Activated CD8-positive, alpha-beta memory T cell treated with anti-CD3 and anti-CD28 coated beads for 4 hours (primary cell): ENCODE data around the gene TLCD4.

Source experiments
- DNase-seq, 2 donors: peaks; one replicate each; pipeline ENCODE4 v3.0.0-alpha.2; 2020; ENCODE audit warnings: low read depth in 2 of 2

The TLCD4 gene

DNA sequence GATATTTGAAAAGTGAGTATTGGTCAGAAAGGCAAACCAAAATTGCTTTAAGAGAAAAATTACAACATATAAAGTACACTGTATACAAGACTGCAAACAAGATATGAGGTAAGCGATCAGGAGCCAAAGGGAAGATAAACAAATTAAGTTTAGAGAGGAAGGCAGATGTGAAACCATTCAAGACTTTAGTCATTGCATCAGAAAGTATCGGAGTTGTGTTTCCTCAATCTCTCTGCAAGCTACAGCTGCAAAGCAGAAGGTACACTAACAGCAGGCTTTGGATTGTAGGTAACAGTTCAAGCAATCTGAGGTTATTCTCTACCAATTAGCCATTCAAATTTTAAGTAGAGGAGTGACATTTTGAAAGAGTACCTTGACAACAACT lies 21.3 kb upstream of the TLCD4 start:
- no peak for DNase-seq

DNA sequence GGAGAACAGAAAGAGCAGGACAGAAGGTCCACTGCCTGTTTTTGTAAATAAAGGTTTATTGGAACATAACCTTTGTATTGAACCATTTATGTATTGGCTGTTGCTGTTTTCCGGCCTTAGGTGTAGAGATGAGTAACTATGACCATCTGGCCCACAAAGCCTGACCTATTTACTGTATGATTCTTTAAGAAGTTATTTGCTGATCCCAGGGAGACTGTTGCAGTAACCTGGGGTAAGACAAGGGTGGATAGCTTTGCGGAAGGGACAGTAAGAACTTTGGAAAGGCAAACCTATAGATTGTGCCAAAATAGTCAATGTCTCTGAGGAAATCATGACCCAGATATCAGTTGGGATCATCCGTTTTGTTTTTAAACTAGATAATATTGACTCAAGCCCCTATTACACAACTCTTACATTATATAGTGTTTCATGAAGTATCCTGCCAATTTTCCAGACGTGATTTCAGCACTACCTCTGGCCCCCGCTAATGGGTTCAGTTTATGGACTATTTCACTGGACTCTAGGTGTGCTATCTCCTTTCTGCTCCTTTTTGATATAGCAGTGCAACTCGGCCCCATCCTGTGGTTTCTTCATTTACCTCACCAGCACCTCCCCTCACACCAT lies 20.8 kb upstream of the TLCD4 start:
- DNase-seq: no peak

GRCh38 chr1:95097426-95097825 lies 19.7 kb upstream of the TLCD4 start:
- DNase-seq: no peak

DNA sequence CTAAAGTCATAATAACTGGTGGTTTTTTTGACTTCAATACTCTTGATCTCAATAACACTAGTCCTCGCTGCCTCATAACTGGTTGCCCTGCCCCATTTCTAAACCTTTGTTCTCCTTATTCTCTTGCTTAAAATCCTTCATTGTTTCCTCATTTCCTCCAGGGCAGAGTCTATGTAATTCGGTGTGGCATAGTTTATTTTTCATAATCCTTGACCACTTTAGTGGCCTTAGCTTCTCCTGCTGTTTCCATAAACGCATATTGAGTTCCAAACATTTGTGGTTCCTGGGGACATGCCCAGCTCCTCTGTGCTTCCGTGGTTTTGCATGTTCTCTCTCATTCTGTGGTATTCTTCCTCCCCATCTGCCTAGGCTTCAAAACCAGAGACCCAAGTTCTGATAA lies 19.0 kb upstream of the TLCD4 start:
- no peak for DNase-seq

DNA sequence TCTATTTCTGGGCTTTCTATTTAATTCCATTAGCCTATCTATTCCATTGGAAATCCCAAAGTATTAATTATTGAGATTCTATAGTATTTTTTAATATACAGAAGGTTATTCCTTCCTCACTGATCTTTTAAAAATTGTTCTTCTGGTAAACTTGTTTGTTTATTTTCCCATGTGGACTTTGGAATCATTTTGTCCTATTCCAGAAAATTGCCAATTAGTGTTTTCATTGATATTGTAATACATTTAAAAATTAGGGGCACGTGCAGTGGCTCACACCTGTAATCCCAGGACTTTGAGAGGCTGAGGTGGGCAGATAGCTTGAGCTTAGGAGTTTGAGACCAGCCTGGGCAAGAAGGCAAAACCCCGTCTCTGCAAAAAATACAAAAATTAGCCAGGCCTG lies 8.4 kb upstream of the TLCD4 start:
- no peak for DNase-seq

- no peak for DNase-seq
Measured at GRCh38 chr1:95111014-95111413, 6.1 kb upstream of the TLCD4 start.

- no peak for DNase-seq
Measured at GRCh38 chr1:95113684-95114083, 3.5 kb upstream of the TLCD4 start.

- DNase-seq: no peak
Measured at GRCh38 chr1:95115708-95116137, 1.4 kb upstream of the TLCD4 start.

- DNase-seq: no peak
Measured at GRCh38 chr1:95116580-95117206, 462 bp upstream of the TLCD4 start.

GRCh38 chr1:95118067-95118499 lies 928 bp downstream of the TLCD4 start:
- no peak for DNase-seq

DNA sequence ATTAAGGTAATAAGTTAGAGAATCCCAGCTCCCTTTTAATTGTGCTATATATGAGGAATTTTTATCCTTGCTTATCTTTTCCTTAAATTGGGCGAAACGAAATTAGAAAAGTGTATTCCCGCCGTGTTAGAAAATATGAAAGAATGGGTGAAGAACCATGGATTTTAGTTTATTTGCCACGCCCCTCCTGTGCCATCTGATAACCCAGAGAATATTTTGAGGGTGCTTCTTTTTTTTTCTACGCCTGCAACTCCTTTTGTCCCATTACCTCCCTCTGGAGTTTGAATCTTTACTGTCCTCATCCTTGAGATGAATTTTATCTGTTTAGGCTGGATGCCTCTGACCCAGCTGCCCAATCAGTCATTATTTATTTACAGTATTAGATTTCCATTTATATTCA lies 1.6 kb downstream of the TLCD4 start:
- DNase-seq: no peak

GRCh38 chr1:95119273-95119672 lies 2.1 kb downstream of the TLCD4 start:
- no peak for DNase-seq

DNA sequence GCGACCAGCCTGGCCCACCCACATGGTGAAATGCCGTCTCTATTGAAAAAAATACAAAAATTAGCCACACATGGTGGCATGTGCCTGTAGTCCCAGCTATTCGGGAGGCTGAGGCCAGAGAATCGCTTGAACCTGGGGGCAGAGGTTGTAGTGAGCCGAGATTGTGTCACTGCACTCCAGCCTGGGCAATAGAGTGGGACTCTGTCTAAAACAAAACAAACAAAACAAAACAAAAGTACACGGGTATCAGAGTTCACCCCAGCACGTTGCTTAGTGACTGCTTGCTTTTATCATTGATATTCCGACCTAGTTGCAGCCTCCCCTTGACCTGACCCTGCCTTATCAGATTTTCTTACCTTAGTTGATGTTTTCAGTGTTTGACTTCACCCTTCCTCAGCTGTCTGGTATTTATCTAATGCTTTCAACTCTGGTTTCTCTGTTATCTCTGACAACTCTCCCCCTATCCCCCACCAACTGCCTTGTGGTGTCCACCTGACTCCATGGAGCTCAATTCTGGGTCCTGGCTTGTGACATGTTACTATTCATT lies 5.1 kb downstream of the TLCD4 start:
- DNase-seq: no peak

DNA sequence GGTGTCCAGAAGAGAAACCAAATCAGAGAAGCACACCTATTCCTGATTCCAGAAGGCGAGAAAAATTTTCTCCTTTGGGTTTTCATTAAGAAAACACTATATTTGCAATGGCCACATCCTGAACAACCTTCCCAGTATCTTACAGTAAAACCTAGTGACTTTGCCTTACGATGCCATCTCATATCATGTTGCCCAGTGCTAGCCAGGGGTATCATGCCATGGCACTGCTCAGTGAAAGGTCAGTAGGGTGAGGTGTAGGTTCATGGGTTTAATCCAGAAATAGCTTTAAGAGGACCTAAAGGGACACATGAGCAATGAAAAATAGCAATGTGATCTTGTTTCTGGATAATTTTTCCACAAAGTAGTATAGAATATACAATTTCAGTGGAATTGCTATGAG lies 7.2 kb downstream of the TLCD4 start:
- DNase-seq: no peak

DNA sequence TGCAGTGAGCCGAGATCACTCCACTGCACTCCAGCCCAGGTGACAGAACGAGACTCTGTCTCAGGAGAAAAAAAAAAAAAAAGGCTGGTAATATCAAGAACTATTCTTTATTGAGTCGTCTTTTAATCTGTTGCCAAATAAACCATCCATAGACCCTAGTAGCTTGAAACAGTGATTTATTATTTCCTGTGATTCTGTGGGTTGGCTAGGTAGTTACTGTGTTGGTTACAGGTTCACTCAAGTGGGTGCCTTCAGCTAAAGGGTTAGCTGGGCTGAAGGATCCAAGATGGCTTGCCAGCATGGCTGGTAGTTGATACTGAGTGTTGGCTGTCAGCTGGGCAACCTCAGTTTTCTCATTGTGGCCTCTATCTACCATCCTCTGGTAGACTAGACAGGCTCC lies 9.2 kb downstream of the TLCD4 start:
- DNase-seq: no peak

GRCh38 chr1:95126846-95127245 lies 9.7 kb downstream of the TLCD4 start:
- DNase-seq: no peak

DNA sequence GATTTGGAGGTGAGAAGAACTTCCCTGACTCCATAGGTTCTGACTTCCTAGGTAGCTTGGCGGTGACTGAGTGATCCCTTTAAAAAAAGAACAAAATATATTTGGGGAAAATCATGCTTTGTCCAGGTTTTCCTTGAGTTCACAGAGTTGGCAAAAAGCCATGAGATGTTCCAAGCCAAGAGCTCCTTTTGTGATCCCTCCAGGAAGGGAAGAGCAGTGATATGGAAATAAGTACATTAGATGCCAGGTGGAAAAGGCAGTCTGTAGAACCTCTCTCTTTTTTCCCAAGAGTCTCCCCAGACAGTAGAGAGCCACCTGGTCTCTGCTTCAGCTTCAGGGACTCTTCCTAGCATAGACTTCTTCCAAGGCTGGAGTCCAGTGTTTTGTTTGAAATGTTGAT lies 10.2 kb downstream of the TLCD4 start:
- no peak for DNase-seq

DNA sequence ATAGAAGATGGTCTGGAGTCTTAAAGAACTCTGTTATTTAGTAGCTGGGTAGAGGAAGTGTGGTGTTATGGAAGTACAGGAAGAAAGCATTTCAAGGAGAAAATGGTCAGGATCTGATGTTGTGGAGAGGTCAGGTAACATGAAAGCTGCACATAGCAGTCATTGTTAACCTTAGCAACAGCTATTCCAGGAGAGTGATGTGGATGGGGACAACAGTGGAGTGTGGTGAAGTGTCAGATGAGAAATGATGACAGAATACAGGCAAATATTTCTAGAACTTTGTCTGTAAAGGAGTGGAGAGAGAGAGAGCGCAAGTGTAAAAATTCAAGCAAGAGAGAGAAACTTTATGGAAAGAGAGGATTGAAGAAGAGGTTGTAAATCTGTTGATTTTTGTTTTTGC lies 15.6 kb downstream of the TLCD4 start:
- no peak for DNase-seq

DNA sequence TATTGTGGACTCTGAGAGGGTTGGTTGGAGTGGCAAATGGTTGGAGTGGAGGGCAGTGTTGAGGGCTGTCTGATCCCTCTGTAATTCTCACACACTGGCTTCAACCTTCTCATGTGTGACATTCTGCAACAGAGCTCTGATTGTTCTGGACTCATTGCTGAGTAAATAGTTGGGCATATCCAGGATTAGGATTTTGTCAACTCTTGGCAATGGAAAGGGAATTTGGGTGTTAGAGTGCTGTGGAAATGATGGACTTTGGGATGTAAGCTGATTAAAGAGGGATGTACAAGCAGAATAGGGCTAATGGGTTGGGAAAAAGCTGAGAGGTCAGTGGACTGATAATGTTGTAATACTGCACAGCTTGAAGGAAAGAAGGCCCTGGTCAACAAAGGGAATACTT lies 16.5 kb downstream of the TLCD4 start:
- DNase-seq: no peak

DNA sequence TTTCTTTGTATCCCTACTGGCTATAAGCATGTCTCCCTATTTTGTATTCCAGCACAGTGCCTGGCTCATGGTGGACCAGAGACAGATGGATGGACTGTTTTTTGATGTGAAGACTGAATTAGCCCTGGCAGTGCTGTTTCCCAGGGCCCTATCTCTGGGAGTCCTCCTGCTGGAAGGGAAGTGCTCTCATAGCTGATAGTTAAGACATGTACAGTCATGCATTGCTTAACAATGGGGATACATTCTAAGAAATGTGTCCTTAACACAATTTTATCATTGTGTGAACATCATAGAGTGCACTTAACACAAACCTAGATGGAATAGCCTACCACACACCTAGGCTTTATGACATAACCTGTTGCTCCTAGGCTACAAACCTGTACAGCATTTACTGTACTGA lies 21.1 kb downstream of the TLCD4 start:
- DNase-seq: no peak

- no peak for DNase-seq
Measured at GRCh38 chr1:95139039-95139438, 21.9 kb downstream of the TLCD4 start.

DNA sequence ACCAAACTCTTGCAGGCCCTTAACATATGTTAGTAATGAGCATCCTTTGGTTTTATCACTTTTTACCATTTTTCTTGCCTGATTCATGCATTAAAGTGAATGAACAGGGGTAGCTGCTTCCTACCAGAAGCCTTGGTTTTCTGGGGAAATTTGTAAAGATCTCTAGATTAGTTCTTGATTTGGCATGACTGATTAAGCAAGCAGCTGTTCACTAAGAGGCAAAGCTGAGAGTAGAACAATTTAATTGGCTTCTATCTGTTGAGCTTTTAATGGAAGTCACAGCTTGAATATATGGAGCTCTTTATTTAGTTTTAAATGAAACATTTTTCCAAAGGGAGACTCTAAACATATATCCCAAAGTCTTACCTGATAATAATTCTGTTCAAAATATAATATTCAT lies 23.6 kb downstream of the TLCD4 start:
- DNase-seq: no peak

GRCh38 chr1:95145493-95145892 lies 28.3 kb downstream of the TLCD4 start:
- no peak for DNase-seq

DNA sequence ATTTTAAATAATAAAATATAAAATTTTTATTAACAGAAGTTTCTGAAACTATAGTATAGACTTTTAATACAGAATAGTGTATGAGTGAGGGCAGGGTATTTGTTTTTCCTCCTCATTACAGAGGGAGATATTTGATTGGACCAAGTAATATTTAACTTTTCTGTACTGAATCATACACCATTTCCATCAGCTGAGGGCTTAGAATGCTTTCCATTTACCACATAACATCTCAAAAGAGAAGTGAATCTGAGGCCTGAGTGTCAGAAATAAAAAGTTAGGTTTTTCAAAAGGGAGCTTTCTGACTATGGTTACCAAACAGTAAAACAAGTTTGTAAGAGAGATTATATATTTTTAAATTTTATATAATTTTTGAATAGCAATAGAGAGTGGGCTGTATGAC lies 29.5 kb downstream of the TLCD4 start:
- no peak for DNase-seq
